H7 (cell line): ENCODE results near the gene SUPT4H1. TPM values are rescaled to one million over a fixed set of nuclear protein-coding genes. Genes with fewer than 3 reads are reported as not detected.
"Not testable (repeated sequence)": the region's sequence is repeated elsewhere in the genome, so short reads cannot be mapped to it uniquely, and the experiment has no call there.

Source experiments
- DNase-seq: peaks from one replicate; pipeline ENCODE4 v3.0.0; 2012
- H3K27me3 ChIP-seq: 2 replicates; pipeline ENCODE4 v1.6.0; 2011; ENCODE audit warnings: mild to moderate bottlenecking, low read length; ENCODE audit not compliant: control insufficient read depth, insufficient read depth
- H3K36me3 ChIP-seq: replicated peaks from 2 replicates; pipeline ENCODE4 v1.5.1; 2011; ENCODE audit warnings: low read length; ENCODE audit not compliant: control insufficient read depth, insufficient read depth
- H3K4me3 ChIP-seq: 2 replicates; pipeline ENCODE4 v1.5.1; 2011; ENCODE audit warnings: low read depth, mild to moderate bottlenecking, control low read depth, low read length, moderate library complexity; ENCODE audit not compliant: insufficient read depth
- total RNA-seq: library from RNA; depleted of rRNA; stranded (reverse); fragments of >200 nt; shearing (Covaris generic); gene quantifications from 2 replicates; pipeline ENCODE4 v1.2.3, GENCODE V29; 2014; rRNA removed

Gene SUPT4H1
- 88.8 and 91.6 TPM in 2 replicates for total RNA-seq

DNA sequence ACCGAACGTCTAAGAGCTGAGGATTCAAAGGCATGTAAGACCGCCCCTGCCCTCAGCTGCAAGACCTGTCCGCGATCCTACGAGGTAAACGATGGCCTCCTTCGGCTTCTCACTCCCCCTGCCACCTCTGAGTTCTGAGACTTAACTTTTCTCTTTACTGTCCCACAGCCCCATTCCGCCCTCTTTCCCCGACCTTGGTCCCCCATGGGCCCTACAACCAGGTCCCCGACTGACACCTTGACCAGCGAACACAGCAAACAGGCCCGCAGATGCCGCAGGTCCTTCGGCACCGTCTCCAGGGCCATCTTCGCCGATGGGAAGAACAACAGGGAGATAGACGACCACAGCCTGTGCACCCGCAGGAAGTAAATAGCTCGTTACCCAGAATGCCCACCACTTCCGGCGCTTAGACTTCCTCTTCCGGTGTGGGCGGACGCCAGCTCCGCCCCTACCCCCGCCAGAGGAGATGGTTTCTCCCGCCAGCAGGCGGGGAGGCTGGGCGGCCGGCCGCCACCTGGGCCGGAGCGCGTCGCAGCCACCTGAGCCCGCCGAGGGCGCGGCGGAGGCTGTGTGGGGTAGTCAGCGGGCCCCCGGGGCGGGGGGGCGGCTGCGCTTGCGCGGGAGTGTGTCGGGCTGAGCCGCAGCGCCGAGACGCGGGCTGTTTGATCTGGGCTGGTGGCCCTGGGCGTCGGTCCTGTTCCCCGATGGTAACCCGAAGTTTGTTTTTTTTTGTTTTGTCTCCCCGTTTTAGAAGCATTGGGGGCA is at the start of gene SUPT4H1:
SUPT4H1 (minus strand) TSS at position 371 of the 765 bp plus-strand sequence; CDS start at position 305, 66 bp downstream.
- peaks cover 20% of the 10 kb centered on the region for H3K36me3 ChIP-seq
- peak; percentile 99 for DNase-seq

DNA sequence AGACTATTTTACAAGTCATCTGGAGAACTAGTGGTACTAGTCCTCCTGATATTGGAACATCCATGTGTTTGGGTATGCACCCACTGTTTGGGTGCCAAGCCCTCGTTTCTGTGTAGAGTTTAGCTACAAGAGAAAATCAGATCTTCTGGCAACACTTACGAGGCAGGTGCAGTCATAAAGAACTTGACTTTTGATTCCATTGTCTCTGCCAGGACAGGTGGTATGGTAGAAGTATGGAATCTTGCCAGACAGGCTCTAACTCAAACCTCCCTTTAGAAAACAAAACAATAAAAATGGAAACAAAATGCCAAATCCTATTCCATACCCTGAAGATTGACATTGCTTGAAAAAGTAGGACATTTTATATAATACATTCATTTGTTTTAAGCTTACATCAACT is 49.3 kb upstream of the SUPT4H1 start:
- no peak overlapping the region for H3K4me3 ChIP-seq
- no peaks in the 10 kb centered on the region for H3K36me3 ChIP-seq
- H3K27me3 ChIP-seq, result peaks cover 41% of the 10 kb centered on the region
- DNase-seq, result no peak

More for the DNA sequence above, at the start of gene SUPT4H1:
- Histone ChIP-seq H3K27me3 (no peaks in the 10 kb centered on the region), H3K4me3 (peak within 1 kb of the TSS; percentile 88)

DNA sequence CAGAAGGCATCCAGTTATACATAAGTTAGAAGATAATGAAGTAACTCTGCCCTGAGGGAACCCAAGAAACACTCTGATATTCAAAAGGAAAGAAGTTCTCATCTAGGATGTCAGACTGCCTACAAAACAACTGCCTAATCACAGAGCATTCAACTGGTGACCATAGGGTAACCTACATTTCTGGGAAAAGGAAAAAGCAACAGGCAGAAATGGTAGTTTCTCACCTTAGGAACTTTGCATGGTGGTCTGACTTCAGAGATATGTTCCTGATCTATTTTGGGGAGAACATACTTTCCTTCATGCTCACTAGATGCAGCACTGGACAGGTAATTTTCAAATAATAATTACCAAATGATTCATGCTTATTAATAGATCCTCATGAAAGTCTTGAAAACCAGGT is 48.8 kb upstream of the SUPT4H1 start:
- DNase-seq, result no peak
- no peak overlapping the region for H3K4me3 ChIP-seq
- no peaks in the 10 kb centered on the region for H3K36me3 ChIP-seq
- H3K27me3 ChIP-seq, result peaks cover 41% of the 10 kb centered on the region

DNA sequence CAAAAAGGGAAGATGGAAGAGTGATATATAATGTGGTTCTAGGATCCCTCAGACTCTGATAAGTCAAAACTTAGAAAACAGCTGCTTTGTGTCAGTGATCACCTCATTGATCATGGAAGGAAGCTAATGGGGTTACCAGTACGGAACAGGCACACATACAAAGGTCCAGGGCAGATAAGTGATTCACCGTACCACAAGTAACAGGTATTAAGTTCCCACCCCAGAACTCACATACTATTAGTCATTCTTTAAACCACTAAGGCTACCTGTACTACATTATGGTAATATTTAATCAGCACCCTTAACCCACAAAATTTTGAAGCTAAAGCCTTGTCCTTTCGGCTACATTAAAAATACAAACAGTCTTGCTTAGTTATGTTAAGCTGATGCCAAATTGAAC is 48.0 kb upstream of the SUPT4H1 start:
- Histone ChIP-seq H3K27me3 (peaks cover 41% of the 10 kb centered on the region), H3K36me3 (no peaks in the 10 kb centered on the region), H3K4me3 (no peak overlapping the region)
- no peak for DNase-seq

DNA sequence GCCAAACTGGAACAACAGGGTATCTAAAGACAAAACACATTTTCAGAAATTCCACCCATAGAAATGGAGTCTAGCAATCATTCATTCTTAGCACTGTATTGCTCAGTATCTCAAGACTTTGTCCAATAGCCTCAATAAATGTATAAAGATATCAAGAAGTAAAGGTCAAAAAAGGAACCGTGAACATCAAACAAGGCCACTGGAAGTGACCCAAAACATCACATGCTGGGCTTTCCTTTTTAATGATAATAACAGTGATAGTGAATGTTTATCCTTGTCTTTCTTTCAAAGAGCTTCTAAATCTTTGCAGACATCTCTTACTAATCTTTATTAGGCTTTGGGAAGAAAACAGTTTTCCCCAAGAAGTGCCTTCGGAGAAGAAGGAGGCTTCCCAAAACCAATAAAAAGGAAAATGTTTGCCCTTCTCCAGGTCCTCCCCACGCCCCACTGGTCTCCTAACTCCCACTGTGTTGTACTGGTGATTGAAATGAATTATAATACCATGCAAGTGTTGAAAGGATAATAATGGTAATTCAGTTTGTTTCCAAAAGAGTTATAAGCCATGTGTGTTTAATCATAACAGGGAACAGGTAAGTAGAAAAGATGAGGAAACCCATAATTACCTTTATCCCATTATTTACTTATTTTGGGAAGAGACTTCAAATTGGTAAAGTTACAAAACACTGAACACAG is 46.7 kb upstream of the SUPT4H1 start:
- DNase-seq, result no peak
- Histone ChIP-seq H3K36me3 (no peaks in the 10 kb centered on the region), H3K27me3 (peaks cover 35% of the 10 kb centered on the region), H3K4me3 (no peak overlapping the region)

DNA sequence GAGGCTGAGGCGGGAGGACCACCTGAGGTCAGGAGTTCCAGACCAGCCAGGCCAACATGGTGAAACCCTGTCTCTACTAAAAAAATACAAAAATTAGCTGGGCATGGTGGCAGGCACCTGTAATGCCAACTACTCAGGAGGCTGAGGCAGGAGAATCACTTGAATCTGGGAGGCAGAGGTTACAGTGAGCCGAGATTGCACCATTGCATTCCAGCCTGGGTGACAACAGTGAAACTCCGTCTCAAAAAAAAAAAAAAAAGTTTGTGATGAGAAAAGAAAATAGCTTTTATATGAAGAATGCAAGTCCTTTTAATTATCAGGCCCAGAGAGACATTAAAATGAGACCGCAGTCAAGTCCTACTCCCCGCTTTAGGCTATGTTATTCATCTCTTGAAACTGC is 45.4 kb upstream of the SUPT4H1 start:
- not testable (repeated sequence) for DNase-seq, H3K36me3 ChIP-seq
- peaks cover 34% of the 10 kb centered on the region for H3K27me3 ChIP-seq

DNA sequence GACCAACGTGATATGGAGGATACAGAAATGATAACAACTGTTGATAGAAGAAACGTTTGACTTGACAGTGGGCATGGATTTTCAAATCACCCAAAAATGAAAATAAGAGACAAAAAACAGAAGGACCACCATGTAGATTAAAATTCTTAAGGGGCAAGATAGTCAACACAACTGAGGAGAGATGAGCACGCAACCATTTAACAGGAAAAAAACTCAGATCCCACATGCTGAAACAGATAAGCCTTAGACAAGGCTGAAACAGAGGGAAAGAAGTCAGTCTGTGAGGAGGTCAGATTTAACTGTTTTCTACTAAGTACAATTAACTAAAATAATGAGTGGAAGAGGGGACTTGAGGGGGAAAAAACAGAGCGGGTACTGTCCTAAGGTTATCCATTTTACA is 44.2 kb upstream of the SUPT4H1 start:
- DNase-seq, result no peak
- Histone ChIP-seq H3K4me3 (no peak overlapping the region), H3K27me3 (peaks cover 24% of the 10 kb centered on the region)

More for the DNA sequence above, 45.4 kb upstream of the SUPT4H1 start:
- not testable (repeated sequence) for H3K4me3 ChIP-seq

DNA sequence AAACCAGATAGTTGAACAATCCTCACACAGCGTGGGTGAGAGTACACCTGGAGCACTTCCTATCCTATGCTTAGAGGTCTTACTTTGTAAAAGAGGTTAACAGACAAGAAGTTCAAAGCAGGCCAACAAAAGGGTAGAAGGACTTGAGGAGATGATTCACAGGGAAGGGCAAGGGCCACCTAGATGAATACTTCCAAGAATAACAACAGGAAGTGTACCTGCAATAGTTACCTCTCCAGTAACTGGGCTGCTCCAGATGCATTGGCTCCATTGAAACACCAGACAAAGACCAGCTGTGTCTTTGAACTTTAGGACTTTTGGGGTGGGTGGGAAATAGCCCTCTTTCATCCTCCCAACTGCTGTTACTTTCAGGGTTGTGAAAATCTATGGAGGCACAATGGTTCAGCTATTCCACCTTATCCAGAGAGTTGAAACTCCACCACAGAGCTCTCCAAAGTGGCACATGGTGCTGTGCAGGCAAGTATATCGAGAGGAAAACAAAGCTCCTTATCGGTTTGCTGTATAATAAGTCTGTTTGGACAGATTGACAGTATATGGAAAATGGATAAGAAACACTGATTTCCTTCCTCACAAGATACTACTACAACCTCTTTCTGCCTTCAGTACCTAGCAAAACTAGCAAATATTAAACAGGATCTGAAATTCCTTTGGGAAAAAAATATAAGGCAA is 42.7 kb upstream of the SUPT4H1 start:
- no peak overlapping the region for H3K4me3 ChIP-seq
- no peaks in the 10 kb centered on the region for H3K36me3 ChIP-seq
- peaks cover 14% of the 10 kb centered on the region; the same call in 1 of the 2 replicates for H3K27me3 ChIP-seq
- DNase-seq, result no peak

More for the DNA sequence above, 44.2 kb upstream of the SUPT4H1 start:
- H3K36me3 ChIP-seq, result no peaks in the 10 kb centered on the region

DNA sequence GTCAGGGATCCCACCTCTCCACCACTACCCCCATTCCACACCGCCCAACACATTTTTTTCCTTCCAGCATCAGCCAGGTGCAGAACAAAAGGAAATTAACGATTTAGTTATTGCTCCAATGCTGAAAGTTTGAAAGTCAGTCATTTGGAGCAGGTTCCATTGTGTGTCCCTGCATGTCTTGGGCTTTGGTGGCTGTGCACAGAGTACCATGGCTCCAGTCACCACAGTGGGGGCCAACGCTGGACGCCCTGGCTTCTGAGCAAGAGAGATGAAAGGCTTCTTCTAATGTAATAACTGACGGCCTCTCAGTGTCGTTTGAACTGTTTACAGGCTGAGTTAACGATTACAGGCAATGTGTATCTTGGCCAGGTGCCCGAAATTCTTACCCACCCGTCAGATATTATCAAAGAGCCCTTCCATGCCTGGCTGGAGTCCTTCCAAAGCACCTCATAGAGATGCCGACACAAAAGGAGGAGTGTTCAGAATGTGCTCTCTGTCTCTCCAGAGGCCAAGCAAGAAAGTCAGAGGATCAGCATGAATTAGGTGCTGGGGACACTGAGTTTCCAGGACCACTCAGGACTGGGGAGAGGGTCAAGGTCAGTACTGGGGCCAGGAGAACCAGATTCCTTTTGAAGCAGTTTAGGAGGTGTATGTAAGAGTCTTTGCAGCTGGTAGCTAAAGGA is 39.4 kb upstream of the SUPT4H1 start:
- H3K27me3 ChIP-seq, result no peaks in the 10 kb centered on the region
- no peak for DNase-seq
- no peak overlapping the region for H3K4me3 ChIP-seq
- no peaks in the 10 kb centered on the region for H3K36me3 ChIP-seq

DNA sequence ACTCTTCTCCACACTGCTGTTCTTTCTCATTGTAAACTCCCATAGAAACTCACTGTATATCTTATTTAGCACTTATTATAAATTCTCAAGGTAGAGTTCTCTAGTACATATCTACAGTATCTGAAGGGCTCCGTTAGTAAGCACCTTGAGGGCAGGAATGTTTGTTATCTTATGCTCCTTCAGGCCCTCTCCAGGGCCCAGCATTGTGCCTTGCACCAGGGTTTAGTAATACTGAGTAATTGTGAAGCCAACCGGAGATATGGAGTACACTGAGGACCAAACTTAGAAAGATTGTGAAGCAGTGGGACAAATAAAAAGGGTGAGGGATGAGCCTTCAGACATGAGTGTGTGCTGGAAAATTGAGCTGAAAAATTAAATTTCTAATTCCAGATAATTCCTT is 38.9 kb upstream of the SUPT4H1 start:
- no peaks in the 10 kb centered on the region for H3K36me3 ChIP-seq
- H3K4me3 ChIP-seq, result no peak overlapping the region
- DNase-seq, result no peak
- no peaks in the 10 kb centered on the region for H3K27me3 ChIP-seq

DNA sequence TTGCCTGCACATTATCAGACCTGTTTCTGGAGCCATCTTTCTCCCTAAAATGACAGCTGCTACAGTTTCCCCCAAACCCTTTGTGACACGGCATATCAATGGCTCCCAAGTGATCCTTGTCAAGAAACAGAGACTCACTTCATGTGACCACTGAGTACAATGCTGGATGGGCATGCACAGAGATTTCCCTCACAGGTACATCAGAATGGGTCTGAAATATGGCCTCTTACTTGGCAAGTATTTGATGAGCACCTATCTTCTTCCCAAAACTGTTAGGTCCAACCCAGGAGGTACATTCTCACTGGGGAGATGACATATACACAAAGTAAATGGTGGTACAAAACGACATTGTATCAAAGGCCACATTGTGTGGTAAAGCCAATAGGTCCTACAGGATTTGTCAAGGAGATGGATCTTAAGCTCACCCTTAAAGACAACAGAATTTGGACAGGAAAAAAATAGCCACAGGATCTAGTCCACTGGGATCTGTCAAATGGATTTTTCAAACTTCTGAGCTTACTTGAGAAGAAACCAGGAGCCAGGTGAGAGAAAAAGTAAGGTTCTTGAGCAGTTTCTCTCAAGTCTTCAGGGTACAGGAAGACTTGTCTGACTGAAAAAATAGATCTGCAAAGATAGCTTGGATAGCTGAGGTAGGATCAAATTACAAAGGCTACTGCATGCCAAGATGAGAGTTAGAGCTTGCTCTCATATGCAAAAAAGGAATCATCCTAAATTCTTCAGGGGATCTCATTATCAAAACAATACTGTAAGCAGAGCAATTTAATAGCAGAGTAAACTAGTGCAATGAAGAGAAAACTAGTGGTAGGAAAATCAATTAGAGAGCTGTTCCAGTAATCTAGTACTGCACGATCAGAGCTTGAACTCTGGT is 36.5 kb upstream of the SUPT4H1 start:
- Histone ChIP-seq H3K27me3 (no peaks in the 10 kb centered on the region), H3K36me3 (no peaks in the 10 kb centered on the region), H3K4me3 (no peak overlapping the region)
- DNase-seq, result peak; percentile 33

DNA sequence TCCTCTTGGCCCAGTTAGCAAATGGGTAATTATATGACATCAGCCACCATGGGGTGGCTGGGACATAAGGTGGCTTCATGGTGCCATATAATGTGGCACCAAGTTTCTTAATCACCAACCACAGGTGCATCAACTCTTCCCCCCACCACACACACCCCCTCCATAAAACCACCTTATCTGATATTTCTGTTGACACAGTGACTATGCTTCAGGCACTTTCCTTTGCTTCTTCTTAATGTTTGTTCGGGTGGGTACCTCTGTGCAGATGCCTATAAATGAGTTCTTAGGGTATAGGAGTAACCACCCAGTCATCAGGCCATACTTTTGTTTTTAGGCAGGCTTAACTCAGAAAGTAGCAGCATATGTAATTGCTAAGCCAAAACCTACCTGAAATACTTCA is 35.8 kb upstream of the SUPT4H1 start:
- DNase-seq, result no peak
- Histone ChIP-seq H3K27me3 (no peaks in the 10 kb centered on the region), H3K36me3 (no peaks in the 10 kb centered on the region), H3K4me3 (no peak overlapping the region)

DNA sequence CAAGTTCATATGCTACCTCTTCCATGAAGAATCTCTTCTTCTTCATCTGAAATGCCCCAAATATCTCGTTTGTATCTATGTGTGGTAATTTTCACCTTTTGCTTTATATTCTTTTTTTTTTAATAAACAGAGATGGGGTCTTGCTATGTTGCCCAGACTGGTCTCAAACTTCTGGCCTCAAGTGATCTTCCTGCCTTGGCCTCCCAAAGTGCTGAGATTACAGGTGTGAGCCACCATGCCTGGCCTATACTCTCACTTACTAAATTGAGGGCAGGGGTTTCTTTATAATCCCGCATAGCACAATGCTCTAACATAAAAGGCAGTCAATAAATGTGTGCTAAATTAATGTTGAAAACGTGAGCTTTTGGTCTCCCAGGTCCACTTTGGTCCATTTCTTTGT is 34.7 kb upstream of the SUPT4H1 start:
- H3K27me3 ChIP-seq, result no peaks in the 10 kb centered on the region
- H3K36me3 ChIP-seq, result no peaks in the 10 kb centered on the region
- no peak for DNase-seq
- no peak overlapping the region for H3K4me3 ChIP-seq
